22Rv1 (cell line): ENCODE measurements around the gene CASP7.

Source experiments
- ZFX ChIP-seq: fragments of 450-650 bp; IDR thresholded peaks from 2 replicates; pipeline ENCODE4 v1.6.1; 2017; ENCODE audit warnings: antibody characterized with exemption, borderline replicate concordance
- TF ChIP-seq, protein P1 (sequence below): fragments of 450-650 bp; IDR thresholded peaks from 2 replicates; pipeline ENCODE4 v1.5.1; 2017; ENCODE audit warnings: mild to moderate bottlenecking

DNA sequence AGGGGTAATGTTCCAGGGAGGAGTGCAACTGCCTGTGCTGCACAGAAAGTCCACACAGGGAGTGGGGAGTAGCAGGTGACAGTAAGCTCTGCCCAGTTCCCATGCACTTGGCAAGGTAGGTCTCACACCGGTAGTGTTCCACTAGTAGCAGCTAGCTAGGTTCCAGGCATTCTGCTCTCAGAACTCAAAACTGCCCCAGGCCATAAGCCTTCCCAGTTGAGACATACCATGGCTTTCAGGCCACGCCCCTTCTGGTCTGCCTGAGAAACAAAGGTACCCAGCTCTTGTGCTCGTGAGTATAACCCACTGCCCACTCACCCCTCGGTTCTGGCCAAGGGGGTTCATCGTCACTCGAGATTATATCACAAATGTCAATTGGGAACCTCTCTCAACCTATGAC, 12.6 kb downstream of the CASP7 start:
- TF ChIP-seq, protein P1, sequence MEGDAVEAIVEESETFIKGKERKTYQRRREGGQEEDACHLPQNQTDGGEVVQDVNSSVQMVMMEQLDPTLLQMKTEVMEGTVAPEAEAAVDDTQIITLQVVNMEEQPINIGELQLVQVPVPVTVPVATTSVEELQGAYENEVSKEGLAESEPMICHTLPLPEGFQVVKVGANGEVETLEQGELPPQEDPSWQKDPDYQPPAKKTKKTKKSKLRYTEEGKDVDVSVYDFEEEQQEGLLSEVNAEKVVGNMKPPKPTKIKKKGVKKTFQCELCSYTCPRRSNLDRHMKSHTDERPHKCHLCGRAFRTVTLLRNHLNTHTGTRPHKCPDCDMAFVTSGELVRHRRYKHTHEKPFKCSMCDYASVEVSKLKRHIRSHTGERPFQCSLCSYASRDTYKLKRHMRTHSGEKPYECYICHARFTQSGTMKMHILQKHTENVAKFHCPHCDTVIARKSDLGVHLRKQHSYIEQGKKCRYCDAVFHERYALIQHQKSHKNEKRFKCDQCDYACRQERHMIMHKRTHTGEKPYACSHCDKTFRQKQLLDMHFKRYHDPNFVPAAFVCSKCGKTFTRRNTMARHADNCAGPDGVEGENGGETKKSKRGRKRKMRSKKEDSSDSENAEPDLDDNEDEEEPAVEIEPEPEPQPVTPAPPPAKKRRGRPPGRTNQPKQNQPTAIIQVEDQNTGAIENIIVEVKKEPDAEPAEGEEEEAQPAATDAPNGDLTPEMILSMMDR, result no peak
- no peak for TF ChIP-seq ZFX
